Left colon (tissue), 2 donors: ENCODE data around the gene LIN28B. TPM values are rescaled to one million over a fixed set of nuclear protein-coding genes. Genes with fewer than 3 reads are reported as not detected.

Experiments
- ATAC-seq: fragments of 200-7000 bp; cut with Tn5 transposase; one replicate; pipeline ENCODE4 v1.9.1; 2020; ENCODE audit warnings: mild to moderate bottlenecking, moderate library complexity
- DNase-seq, 2 donors: peaks; one replicate each; pipeline ENCODE4 v3.0.0-alpha.2; 2020
- intact Hi-C, 2 donors: fragments of 100-400 bp; cut with DNase I in 1 of 2; cut with micrococcal nuclease in 1 of 2; formaldehyde crosslinking; loops; one replicate each; pipeline versions ENCODE4 v1.11.2 to v1.14.0; 2022; cut with DNase I, micrococcal nuclease
- total RNA-seq, 2 donors: library from RNA; stranded (reverse); fragmentation: NEBNext Ultra II Directional; extraction: Animal tissue kit (Norgen Biotek cat#: 25700); gene quantifications; one replicate each; pipeline ENCODE4 v1.2.1, GENCODE V29; 2021
- donor health status: DM: no; HTN: no; CAD: no.
- donor health status: DM: yes; HTN: yes; CAD: no.

Gene LIN28B
- total RNA-seq, 2 donors from 2014 or later: not detected

DNA sequence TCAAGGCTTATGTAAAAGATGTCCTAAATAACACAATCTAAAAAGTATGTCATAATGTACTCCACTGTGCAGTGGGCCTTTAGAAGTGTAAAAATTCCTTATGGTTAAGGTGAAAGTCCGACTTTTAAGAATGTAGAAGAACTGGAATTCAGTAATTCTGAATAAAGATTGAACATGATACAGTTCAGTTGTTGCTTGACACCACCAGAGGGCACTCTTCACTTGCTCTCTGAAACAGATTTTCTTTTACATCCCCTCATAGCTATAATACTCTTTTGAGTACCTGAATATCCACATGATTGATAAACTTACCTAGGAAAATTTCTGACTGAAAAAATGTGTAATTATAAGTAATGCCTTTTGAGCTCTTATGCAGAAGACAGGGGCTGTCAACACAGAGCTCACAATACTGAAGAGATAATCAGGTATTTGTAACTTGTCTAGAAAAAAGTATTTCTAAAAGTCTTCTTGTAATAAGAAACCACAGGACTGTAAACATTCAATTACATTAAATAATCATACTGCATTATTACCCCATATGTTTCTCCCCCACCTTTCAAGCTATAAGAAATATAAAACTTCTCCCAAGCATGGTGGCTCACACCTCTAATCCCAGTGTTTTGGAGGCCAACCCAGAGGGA, 130.8 kb downstream of the LIN28B start:
- peak in 1 of 2 donors; percentile 22 for DNase-seq
- ATAC-seq: peak; percentile 72
- intact Hi-C loops: loop anchor here in 1 of 2 donors (5.0 kb wide), 1 partner anchor 340 kb away; no protein-coding TSS in a partner anchor

DNA sequence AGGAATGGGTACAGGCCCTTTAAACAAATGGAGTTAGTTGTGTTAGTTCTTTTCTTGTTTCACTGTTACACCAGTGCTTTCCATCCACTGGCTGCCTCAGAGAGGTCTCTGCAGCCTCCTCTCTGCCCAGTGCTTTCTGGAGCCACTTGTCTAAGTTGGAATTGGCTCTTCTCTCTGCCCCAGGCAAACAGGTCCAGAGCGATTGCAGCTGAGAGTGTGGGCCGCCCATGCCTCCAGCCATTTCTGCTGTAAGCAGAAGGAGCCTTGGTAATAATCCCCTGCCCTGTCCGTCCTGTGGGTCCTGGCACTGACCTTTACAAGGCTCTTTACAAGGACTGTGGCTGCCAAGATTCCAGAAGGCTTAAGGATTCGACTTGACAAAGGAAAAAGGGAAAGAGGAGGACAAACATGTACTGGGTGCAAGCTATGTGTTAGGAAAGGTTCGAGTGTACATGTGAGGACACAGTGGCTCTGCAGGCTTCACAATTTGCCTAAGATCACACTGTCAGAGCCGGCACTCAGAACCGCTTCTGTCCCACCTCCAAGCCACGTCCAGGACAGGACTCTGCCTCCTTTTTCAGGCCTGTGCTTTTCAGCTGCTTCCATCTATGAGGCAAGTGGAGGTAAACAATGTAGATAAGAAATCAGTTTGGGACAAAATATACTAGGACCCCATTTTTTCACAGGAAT, 134.4 kb downstream of the LIN28B start:
- intact Hi-C loops: no loop called here
- DNase-seq (no peak), ATAC-seq (no peak)

DNA sequence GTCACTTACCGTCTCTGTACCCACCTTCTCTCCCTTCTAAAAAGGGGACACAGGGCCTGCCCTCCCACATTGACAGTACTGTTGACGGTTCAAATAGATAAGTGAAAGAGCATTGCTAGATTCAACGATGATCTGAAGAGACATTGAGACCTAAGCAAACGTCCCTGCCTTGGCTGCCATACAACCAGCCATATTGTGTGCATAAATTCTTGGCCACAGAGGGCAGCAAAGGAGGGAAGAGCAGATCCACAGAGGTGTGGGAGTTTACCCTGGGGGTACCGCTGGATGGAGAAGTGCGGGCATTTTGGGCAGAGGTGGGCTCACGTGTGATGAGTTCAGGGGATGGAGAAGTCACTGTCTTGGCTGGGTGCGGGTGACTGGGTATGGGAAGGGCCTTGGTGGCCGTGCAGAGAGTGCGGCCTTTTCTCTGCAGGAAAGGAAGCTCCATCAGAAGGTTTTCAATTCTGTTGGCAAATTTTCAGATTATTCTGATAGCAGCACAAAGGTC, 137.3 kb downstream of the LIN28B start:
- ATAC-seq: no peak
- DNase-seq: no peak
- intact Hi-C loops: no loop called here

DNA sequence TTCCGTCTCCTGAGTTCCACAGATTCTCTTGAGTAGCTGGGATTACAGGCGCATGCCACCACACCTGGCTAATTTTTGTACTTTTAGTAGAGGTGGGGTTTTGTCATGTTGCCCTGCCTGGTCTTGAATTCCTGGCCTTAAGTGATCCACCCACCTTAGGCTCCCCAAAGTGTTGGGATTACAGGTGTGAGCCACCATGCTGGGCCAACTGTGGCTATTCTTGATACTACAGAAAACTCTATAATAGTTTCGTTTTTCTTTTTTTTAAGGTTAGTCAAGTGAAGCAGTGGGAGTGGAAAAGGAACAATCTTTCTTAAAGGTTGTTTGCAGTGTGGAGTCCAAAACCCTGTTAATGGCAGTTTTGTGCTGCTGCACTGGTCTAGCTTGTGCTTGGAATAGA, 138.2 kb downstream of the LIN28B start:
- no peak for ATAC-seq
- DNase-seq: no peak
- intact Hi-C loops: no loop called here

DNA sequence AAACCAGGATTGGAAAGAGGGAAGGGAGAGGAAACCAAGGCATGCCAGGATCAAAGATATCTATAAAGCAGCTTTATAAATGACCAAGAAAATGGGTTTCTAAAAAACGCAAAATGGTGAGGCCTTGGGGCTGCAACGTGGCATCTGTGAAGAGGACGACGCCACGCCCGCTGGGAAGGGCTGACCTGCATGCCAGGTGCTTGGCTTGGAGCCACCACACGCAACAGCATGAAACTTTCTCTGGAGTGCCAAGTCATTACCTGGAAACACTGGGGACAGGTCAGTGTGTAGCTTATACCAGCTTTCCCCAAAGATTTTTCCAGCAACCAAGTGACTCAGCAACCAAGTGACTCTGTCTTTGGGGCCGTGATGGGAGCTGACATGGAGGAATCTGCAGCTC, 140.4 kb downstream of the LIN28B start:
- intact Hi-C loops: no loop called here
- ATAC-seq (peak; percentile 98), DNase-seq (peak; percentile 69 to 83)

DNA sequence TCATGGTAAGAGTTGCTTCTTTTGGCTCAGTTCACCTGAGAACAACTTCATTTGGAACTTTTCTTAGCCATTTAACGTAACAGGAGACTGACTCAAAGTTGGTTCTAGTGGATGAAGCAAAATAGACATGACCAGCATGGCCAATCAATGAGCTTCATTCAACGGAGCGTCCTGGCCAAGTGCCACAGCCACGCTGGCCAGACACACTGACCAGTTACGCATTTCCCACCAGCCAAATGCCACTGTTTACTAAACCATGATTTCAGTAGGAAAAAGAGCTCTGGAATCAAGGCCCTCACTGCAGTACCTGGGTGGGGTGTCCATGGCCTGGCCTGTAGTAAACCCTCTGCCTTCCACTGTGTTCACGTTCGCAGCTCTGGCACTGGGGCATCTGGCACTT, 142.5 kb downstream of the LIN28B start:
- ATAC-seq: no peak
- DNase-seq: no peak
- intact Hi-C loops: no loop called here

DNA sequence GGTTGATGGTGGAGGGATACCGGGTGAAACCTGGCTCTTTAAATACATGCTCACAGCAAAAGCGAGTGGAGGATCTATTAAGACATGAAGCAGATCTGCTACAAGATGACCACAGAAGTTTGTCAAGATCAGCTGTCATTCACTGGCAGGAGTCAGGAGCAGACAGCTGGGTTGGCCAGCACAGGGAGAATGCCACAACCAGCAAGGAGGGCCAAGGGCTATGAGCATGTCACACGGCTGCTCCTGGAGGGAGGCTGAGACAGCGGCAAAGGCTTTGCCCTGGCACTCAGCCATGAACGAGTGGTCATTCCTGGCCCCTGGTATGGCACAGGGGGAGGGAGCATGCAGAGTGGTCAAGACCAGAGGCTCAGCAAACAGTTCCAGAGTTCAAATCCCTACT, 145.3 kb downstream of the LIN28B start:
- no peak for ATAC-seq
- intact Hi-C loops: no loop called here
- no peak for DNase-seq

DNA sequence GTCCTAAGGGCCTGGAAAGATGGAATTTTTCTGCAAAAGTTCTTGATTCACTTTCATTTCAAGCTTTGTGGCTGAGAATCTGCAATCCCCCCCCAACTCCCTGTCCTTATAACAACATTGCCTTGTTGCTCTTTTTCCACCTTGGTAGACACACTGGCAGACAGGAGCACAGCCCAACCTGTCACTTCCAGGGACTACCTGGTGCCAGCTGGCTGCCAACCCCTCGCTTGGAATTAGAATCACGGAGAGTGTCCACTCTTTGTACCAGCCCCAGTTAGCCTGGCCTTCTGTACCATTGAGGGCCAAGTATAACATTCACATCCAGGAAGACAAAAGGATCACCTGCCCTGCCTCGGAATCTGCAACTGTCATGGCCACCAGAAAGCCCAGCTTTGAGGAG, 148.2 kb downstream of the LIN28B start:
- DNase-seq (no peak), ATAC-seq (no peak)
- intact Hi-C loops: no loop called here

DNA sequence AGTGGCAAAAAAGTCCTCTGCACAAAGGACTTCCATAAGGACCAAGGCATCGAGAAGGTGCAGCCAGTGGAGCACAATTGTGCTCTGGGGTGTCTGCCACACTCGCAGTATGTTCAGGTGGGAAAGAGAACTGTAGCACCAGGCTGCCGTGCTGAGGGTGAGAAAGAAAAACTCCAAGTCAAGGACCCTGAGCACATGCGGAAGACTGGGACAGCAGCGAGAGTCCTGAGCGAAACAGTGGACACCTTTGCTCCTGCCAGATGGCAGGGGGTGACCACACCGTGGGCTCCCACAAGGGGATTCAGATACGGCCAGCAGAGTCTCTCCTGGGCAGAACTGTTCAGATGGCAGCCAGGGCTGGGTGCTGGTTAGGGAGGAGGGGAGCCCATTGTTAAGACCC, 149.4 kb downstream of the LIN28B start:
- DNase-seq (no peak), ATAC-seq (no peak)
- intact Hi-C loops: no loop called here

DNA sequence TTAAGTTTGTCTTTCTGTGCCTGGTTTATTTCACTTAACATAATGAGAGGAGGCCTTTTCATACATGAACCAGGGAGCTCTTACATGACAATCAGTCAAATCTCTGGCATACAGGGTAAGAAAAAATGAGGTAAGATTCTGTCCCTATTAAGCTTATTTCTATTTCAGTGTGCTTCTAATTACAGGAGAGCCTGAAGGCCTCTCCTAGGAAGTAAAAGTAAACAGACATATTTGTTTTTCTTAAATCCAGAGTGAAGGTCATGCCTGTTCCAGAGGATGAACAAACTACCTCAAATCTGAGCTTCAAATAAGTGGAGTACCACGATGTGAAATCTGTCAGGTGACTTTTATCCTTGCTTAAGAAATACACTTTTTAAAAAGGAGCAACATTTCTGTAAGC, 150.3 kb downstream of the LIN28B start:
- intact Hi-C loops: no loop called here
- no peak for ATAC-seq
- DNase-seq: no peak

DNA sequence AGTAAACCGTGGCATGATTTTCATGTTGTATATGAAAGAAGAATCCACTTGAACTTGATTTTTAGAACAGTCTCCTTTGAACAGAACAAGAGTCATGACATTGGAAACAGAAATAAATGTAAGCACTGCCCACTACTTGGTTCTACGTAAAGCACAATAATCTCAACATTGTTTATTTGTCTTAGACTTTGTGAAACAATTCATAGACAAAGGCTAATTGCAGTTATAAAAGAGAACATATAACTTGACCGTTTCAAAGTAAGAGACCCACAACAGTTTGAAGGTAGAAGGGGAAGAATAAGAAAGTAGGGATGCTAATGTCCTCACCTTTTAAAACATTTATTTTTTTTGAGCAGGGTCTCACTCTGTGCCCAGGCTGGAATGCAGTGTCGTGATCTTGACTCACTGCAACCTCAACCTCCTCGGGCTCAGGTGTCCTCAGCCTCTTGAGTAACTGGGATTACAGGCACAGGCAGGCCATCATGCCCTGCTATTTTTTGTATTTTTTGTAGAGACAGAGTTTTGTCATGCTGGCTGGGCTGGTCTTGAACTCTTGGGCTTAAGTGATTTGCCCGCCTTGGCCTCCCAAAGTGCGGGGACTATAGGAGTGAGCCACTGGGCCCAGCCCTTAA, 151.8 kb downstream of the LIN28B start:
- ATAC-seq (peak; percentile 91), DNase-seq (no peak)
- intact Hi-C loops: no loop called here

DNA sequence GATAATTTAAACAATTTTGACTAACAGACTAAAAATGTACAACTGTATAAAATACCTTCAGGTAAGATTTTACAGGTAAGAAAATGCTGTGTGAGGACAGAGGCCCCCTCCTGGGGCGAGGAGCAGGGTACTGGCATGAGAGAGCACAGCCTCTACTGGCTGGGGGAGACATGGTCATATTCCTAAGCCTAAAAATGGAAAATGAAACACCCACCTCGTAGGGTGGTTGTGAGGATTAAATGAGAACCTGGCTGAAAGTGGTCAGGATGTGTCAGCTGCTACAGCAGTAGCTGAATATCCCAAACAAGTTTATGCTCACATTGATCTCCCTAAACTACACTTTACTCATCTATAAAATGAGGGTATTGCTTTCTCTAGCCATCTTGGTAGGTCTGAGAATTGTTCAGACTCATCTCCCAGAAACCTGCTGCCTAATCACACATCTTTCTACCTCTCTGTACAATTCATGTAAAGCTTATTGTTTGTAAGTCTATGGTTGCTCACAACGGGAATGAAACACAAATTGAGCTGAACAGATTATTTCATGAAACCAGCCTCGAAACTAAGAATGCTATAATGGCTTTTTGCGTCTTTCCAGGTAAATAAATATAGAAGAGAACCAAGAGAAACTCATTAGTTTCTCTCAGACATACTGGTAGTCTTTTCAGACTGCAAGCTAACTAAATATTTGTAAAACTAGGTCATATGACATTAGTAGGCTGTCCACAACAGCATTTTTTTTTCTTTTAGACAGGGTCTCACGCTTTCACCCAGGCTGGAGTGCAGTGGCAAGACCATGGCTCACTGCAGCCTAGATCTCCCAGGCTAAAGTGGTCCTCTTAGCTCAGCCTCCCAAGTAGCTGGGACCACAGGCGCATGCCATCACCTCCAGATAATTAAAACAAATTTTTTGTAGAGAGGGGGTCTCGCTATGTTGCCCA, 153.3 kb downstream of the LIN28B start:
- ATAC-seq: no peak
- no peak for DNase-seq
- intact Hi-C loops: no loop called here

DNA sequence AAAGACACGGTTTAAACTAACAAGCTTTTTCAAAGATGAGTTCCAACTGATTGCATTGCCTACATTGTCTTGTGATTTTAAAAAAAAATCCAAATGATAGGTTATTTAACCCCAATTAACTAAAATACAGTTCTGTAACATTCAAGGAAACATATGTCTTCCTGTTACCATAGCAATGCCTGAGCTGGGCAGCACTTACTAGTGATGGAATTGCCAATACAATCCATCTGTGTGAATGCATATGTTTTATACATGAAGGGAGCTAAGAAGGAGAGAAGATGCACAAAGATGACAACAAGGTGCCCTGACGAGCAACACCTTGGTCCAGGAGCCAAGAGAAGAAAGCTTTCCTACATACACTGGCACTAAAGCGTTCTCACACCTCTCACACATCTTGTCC, 154.2 kb downstream of the LIN28B start:
- DNase-seq (no peak), ATAC-seq (no peak)
- intact Hi-C loops: no loop called here

DNA sequence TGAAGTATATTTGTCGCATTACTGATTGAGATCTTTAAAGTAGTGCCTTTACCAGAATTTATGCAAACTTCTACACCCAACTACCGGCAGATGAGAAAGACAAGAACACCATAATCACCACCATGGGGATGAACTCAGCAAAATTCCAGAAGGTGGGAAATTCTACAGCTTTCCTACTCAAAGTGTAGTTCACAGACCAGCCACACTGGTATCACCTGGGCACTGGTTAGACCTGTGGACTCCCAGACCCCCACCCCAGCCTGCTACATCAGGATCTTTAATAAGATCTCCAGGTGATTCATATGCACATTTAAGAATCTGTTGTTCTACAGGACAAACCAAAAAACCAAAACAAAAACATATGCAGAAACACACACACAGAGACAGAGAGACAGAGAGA, 155.0 kb downstream of the LIN28B start:
- intact Hi-C loops: no loop called here
- DNase-seq (no peak), ATAC-seq (no peak)

DNA sequence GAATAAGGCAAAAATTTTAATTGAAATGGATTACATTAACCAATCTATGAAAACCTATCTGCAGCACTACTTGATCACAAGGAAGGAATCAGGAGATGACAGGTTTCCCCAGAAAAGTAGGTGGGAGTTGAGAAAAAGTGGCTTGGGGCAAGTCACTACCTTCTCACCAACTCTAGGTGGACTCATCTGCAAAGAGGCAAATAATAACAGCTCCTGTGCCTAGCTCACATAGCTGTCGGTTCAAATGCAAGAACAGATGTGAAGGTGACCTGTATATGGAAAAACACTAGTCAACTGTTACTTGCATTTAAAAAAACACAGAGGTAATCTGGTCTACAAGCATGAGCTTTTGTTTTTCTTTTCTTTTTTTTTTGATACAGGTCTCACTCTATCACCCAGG, 155.7 kb downstream of the LIN28B start:
- DNase-seq (no peak), ATAC-seq (no peak)
- intact Hi-C loops: no loop called here

DNA sequence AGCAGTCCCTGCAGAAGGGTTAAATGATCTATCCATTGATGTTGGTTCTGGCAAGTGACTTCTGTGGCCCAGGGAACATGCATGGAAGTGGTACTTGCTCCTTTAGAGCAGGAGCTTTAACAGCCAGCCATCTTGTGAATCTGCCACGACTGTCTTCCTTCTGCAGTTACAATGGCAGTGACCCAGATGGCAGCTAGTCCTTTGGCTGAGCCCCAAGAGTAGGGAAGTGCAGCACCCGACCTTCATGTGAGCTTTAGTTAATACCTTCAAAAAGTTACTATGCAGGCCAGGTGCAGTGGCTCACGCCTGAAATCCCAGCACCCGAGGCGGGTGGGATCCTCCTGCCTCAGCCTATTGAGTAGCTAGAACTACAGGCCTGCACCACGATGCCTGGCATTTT, 156.5 kb downstream of the LIN28B start:
- ATAC-seq (peak; percentile 36), DNase-seq (no peak)
- intact Hi-C loops: no loop called here

DNA sequence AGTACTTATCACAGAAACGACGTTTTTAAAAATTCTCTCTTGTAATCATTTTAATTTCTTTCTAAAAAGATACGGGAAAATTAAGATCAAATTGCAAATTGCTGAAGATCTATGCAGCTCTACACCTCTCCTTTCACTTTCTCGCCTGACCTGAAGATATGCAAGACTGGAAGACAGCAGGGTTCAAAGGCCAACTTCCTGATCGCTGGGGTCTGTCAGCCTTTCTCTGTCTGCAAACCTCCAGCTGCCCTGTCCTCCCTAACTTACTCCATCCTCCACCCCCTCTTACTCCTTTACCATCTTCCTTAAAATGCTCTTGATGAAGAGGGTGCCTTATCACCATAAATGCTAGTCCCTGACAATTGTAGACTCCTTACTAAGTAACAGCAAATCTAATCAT, 159.2 kb downstream of the LIN28B start:
- DNase-seq (no peak), ATAC-seq (no peak)
- intact Hi-C loops: no loop called here

DNA sequence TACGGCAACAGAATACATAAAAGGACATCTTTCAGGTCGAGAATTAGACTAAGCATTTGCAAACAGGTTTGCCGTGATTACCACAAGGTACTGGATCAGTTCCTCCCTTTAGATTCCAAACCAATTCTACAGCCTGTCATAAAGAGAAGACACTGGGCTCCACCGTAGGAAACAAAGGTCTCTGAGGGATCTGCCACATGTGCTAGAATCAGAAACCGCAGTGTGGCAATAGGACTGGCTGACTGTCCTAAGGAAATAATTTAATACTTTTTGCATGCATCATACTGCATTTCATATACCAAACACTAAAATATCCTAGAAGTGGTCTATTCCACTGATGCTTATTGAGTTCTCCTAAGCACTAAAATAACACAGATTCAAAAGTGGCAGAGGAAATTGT, 163.7 kb downstream of the LIN28B start:
- intact Hi-C loops: no loop called here
- no peak for ATAC-seq
- no peak for DNase-seq

DNA sequence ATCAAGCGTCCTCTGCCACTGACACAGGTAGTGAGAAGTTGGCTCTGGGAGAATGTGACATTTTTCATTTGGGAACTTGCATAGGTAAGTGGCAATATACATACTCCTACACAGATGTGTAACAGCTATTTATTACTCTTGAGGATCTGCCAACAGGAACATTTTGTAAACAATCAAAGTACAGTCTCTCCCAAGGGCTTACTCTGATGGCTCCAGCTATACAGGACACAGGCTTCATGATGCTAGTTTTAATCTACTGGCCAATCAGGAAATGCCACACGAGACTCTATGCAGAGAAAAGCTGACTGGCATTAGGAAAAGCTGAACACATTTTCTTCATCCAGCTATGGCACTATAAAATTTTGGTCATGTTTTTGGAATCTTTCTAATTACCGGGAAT, 165.1 kb downstream of the LIN28B start:
- intact Hi-C loops: no loop called here
- DNase-seq (no peak), ATAC-seq (peak; percentile 95)
